ENCODE data around the gene CARD9.

CARD9 gene

DNA sequence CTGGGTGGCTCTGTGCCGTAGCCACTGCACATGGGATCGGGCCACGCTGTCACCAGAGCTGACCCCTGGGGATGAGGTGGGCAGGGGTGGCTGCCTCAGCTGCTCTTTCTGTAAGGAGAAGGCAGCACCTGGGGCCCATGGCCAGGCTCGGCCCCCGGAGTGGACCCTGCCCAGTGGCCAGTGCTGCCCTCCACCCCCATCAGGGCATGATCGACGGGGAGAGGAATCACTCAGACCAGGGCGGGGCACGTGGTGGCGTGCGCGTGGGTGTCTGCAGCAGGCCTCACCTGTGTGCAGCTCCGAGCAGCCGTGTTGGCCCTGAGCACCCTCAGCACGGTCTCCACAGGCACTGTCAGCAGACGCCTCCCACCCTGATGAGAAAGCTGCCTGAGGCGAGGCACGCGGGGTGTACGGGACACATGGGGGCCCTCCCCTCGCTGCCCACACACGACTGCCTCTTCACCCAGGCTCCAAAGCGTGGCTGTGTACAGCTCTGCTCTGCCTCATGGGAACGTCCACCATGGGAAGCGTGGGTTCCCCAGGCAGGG lies 8.6 kb upstream of the CARD9 start:
- H3K36me3 ChIP-seq (ENCODE audit: control insufficient read depth, insufficient read depth, low read length) = peaks cover 46% of the 10 kb centered on the region
- no peak overlapping the region for H3K27ac ChIP-seq (ENCODE audit: insufficient read depth, low read length, poor library complexity, severe bottlenecking)
- no peaks in the 10 kb centered on the region for H3K9me3 ChIP-seq (ENCODE audit: control insufficient read depth, low read length)
- no peak for DNase-seq
- no peaks in the 10 kb centered on the region for H3K27me3 ChIP-seq (replicated peaks; ENCODE audit: control insufficient read depth, insufficient read depth, low read length, poor library complexity, severe bottlenecking)
- peaks cover 10% of the 10 kb centered on the region for H3K4me1 ChIP-seq (ENCODE audit: control insufficient read depth, insufficient read depth, low read length, poor library complexity, severe bottlenecking)
- no peak overlapping the region for H3K4me3 ChIP-seq (ENCODE audit: insufficient read depth, low read depth, low read length, poor library complexity, severe bottlenecking)

DNA sequence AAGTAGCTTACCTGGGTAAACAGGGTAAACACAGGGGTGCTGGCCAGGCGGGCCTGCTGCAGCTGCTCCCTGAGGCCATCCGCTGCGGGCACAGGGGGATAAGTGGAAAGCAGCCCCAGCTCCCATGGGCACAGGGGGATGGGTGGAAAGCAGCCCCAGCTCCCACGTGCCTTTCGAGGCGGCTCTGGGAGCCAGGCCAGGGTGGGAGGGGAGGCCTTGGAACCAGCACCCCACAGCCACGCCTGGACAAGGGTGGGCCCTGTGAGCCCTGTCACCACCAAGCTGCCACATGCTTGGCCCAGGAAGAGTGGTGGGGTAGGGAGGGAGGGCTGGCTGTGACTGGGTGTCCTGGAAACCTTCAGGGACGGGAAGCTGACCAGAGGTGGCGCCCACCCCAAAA lies 7.8 kb upstream of the CARD9 start:
- DNase-seq = no peak
- H3K4me1 ChIP-seq (ENCODE audit: control insufficient read depth, insufficient read depth, low read length, poor library complexity, severe bottlenecking) = peaks cover 10% of the 10 kb centered on the region
- no peaks in the 10 kb centered on the region for H3K27me3 ChIP-seq (replicated peaks; ENCODE audit: control insufficient read depth, insufficient read depth, low read length, poor library complexity, severe bottlenecking)
- H3K9me3 ChIP-seq (ENCODE audit: control insufficient read depth, low read length) = no peaks in the 10 kb centered on the region
- H3K27ac ChIP-seq (ENCODE audit: insufficient read depth, low read length, poor library complexity, severe bottlenecking) = no peak overlapping the region
- no peak overlapping the region for H3K4me3 ChIP-seq (ENCODE audit: insufficient read depth, low read depth, low read length, poor library complexity, severe bottlenecking)
- H3K36me3 ChIP-seq (ENCODE audit: control insufficient read depth, insufficient read depth, low read length) = peaks cover 43% of the 10 kb centered on the region

DNA sequence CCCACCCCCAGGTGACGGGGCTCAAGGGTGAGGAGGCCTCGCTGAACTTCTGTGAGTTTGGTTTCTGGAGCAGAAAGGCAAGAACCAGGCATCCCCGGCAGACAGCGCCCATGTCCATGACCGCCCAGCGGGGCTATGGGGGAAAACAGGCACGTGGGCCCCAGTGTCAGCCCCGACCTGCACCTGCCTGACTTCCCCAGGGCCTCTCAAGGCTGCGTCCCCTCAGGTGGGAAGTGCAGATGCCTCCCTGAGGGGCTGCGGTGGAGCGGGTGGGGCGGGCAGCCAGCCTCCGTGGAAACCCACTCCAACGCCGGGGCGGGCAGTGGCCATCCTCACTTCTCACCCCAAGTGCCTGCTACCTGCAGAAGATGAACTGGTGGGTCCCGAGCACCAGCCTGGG lies 6.9 kb upstream of the CARD9 start:
- DNase-seq = no peak
- Histone ChIP-seq H3K4me1 (ENCODE audit: control insufficient read depth, insufficient read depth, low read length, poor library complexity, severe bottlenecking) (peaks cover 9% of the 10 kb centered on the region), H3K36me3 (ENCODE audit: control insufficient read depth, insufficient read depth, low read length) (peaks cover 43% of the 10 kb centered on the region), H3K9me3 (ENCODE audit: control insufficient read depth, low read length) (no peaks in the 10 kb centered on the region), H3K4me3 (ENCODE audit: insufficient read depth, low read depth, low read length, poor library complexity, severe bottlenecking) (no peak overlapping the region), H3K27ac (ENCODE audit: insufficient read depth, low read length, poor library complexity, severe bottlenecking) (no peak overlapping the region), H3K27me3 (replicated peaks; ENCODE audit: control insufficient read depth, insufficient read depth, low read length, poor library complexity, severe bottlenecking) (no peaks in the 10 kb centered on the region)

DNA sequence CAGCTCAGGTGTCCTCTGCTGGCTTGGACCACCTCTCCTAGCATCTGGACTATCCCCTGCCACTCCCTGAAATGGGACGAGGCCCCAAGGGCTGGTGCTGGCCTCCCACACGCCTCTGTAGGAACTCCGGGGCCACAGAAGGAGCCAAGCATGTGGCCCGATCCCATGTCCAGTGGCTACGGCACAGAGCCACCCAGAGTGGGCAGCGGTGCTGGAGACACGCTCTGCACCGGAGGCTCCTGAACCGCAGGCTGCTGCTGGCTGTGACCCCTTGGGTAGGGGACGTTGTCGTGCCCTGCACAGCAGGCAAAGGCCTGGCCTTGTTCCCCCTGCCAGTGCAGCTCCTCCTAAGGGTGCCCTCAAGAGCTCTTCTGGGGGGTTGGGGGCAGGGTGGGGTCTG lies 6.4 kb upstream of the CARD9 start:
- H3K27me3 ChIP-seq (replicated peaks; ENCODE audit: control insufficient read depth, insufficient read depth, low read length, poor library complexity, severe bottlenecking) = no peaks in the 10 kb centered on the region
- H3K36me3 ChIP-seq (ENCODE audit: control insufficient read depth, insufficient read depth, low read length) = peaks cover 43% of the 10 kb centered on the region
- no peak overlapping the region for H3K4me3 ChIP-seq (ENCODE audit: insufficient read depth, low read depth, low read length, poor library complexity, severe bottlenecking)
- no peak overlapping the region for H3K27ac ChIP-seq (ENCODE audit: insufficient read depth, low read length, poor library complexity, severe bottlenecking)
- no peak for DNase-seq
- H3K9me3 ChIP-seq (ENCODE audit: control insufficient read depth, low read length) = no peaks in the 10 kb centered on the region
- peaks cover 4% of the 10 kb centered on the region for H3K4me1 ChIP-seq (ENCODE audit: control insufficient read depth, insufficient read depth, low read length, poor library complexity, severe bottlenecking)

DNA sequence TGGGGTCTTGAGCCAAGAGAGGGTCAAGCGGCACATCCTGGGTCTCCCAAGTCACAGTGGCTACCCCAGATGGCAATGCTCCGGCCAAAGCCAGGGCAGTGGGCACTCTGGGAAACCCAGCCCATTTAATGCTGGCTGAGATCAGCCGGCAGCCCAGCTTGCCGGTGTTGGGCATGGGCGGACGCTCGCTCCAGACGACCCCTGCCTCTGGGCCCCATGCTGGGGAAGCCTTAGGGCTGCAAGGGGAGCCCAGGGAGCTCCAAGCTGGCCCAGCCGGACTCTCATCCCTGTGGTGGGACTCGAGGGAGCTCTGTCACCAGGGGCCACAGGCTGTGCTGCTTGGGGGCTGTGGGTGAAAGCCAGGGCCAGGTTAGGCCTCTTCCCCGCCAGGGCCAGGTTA lies 5.9 kb upstream of the CARD9 start:
- Histone ChIP-seq H3K36me3 (ENCODE audit: control insufficient read depth, insufficient read depth, low read length) (peaks cover 41% of the 10 kb centered on the region), H3K27me3 (replicated peaks; ENCODE audit: control insufficient read depth, insufficient read depth, low read length, poor library complexity, severe bottlenecking) (no peaks in the 10 kb centered on the region), H3K27ac (ENCODE audit: insufficient read depth, low read length, poor library complexity, severe bottlenecking) (no peak overlapping the region), H3K9me3 (ENCODE audit: control insufficient read depth, low read length) (no peaks in the 10 kb centered on the region), H3K4me1 (ENCODE audit: control insufficient read depth, insufficient read depth, low read length, poor library complexity, severe bottlenecking) (no peaks in the 10 kb centered on the region), H3K4me3 (ENCODE audit: insufficient read depth, low read depth, low read length, poor library complexity, severe bottlenecking) (no peak overlapping the region)
- no peak for DNase-seq

DNA sequence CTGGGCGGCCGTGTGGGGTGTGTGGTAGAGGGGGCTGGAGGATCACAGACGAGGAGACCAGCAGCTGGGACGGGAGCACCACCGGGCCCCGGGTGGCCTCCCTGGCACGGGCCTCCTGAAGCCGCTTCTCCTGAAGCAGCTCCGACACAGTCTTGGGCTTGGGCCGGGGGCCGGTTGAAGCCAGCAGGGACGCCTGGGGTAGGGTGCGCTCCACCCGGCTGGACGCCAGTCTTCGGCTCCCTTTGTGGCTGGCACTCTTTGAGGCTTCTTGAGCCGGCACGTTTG lies 5.5 kb upstream of the CARD9 start:
- no peaks in the 10 kb centered on the region for H3K4me1 ChIP-seq (ENCODE audit: control insufficient read depth, insufficient read depth, low read length, poor library complexity, severe bottlenecking)
- no peaks in the 10 kb centered on the region for H3K27me3 ChIP-seq (replicated peaks; ENCODE audit: control insufficient read depth, insufficient read depth, low read length, poor library complexity, severe bottlenecking)
- H3K9me3 ChIP-seq (ENCODE audit: control insufficient read depth, low read length) = no peaks in the 10 kb centered on the region
- no peak overlapping the region for H3K27ac ChIP-seq (ENCODE audit: insufficient read depth, low read length, poor library complexity, severe bottlenecking)
- no peak overlapping the region for H3K4me3 ChIP-seq (ENCODE audit: insufficient read depth, low read depth, low read length, poor library complexity, severe bottlenecking)
- DNase-seq = no peak
- H3K36me3 ChIP-seq (ENCODE audit: control insufficient read depth, insufficient read depth, low read length) = peaks cover 36% of the 10 kb centered on the region

DNA sequence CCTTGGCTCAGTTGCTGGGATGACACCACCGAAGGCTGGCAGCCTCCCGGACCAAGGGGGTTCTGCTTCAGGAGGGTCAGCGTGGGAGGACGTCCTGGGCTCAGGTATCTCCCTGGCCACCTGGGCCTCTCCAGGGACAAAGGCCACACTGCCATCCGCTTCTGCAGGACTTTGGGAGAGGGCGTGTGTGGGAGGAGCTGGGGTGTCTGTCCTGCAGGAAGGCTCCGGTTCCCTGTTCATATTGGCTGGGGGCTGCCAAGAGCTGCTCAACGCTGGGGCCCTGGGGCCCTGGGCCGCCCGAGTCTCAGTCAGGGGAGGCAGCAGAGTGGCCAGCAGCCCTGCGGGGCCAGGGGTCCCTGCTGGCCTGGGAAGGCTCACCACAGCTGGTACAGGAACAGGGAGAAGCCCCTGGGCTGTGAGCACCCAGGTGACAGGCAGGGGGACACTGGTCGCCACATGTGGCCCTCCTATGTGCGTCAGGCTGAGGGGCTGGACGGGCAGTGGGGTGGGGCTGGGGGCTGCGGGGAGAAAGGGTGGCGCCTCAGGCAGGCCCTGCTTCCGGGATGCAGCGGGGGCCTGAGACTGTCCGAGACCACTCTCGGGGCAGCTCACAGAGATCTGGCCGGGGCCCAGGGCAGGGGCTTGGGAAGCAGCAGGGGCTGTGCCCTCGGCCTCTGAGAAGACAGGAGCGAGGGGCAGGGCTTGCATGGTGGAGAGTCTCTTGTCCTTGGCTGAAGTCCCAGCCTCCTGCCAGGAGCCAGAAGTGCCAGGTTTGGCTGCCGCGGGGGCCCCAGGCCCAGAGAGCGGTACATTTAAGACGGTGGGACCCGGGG lies 4.9 kb upstream of the CARD9 start:
- H3K27me3 ChIP-seq (replicated peaks; ENCODE audit: control insufficient read depth, insufficient read depth, low read length, poor library complexity, severe bottlenecking) = no peaks in the 10 kb centered on the region
- peaks cover 31% of the 10 kb centered on the region for H3K36me3 ChIP-seq (ENCODE audit: control insufficient read depth, insufficient read depth, low read length)
- H3K9me3 ChIP-seq (ENCODE audit: control insufficient read depth, low read length) = no peaks in the 10 kb centered on the region
- no peak overlapping the region for H3K27ac ChIP-seq (ENCODE audit: insufficient read depth, low read length, poor library complexity, severe bottlenecking)
- H3K4me1 ChIP-seq (ENCODE audit: control insufficient read depth, insufficient read depth, low read length, poor library complexity, severe bottlenecking) = no peaks in the 10 kb centered on the region
- H3K4me3 ChIP-seq (ENCODE audit: insufficient read depth, low read depth, low read length, poor library complexity, severe bottlenecking) = no peak overlapping the region
- DNase-seq = no peak

DNA sequence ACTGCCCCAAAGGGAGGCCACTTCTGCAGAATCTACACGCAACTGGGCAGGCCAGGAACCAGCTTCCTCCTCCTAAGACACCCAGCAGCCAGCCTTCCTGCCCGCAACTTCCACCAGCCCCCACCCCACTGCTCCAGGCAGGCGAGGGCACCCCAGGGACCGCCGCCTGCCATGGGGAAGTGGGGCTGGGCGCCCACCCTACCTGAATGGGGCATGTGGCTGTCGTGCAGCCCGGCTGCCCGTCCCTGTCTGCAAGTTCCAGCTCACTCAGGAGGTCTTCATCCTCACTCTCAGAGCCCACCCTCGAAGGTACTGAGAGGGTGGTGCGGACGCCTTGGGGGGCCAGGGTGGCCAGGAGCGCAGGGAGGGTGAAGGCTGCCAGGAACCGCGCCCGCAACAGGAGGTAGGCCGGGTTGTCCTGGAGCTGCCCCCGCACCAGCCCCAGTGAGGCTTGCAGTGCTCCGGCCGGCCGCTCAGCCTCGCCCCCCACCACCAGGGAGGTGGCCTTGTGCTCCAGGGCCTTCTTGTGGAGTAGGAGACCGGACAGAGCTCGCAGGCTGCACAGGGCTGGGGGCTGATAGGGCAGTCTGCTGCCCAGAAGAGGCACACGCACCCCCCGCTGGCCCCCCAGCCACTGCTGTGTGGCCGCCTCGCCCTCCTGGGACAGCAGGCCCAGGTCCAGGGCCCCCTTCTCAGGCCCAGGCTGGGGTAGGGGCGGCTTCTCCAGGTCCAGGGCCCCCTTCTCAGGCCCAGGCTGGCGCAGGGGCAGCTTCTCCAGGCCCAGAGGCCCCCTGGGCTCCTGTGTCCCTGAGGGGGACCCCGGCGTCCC lies 4.1 kb upstream of the CARD9 start:
- Histone ChIP-seq H3K4me1 (ENCODE audit: control insufficient read depth, insufficient read depth, low read length, poor library complexity, severe bottlenecking) (no peaks in the 10 kb centered on the region), H3K4me3 (ENCODE audit: insufficient read depth, low read depth, low read length, poor library complexity, severe bottlenecking) (no peak overlapping the region), H3K36me3 (ENCODE audit: control insufficient read depth, insufficient read depth, low read length) (peaks cover 29% of the 10 kb centered on the region), H3K27me3 (replicated peaks; ENCODE audit: control insufficient read depth, insufficient read depth, low read length, poor library complexity, severe bottlenecking) (no peaks in the 10 kb centered on the region), H3K27ac (ENCODE audit: insufficient read depth, low read length, poor library complexity, severe bottlenecking) (no peak overlapping the region), H3K9me3 (ENCODE audit: control insufficient read depth, low read length) (no peaks in the 10 kb centered on the region)
- DNase-seq = no peak

DNA sequence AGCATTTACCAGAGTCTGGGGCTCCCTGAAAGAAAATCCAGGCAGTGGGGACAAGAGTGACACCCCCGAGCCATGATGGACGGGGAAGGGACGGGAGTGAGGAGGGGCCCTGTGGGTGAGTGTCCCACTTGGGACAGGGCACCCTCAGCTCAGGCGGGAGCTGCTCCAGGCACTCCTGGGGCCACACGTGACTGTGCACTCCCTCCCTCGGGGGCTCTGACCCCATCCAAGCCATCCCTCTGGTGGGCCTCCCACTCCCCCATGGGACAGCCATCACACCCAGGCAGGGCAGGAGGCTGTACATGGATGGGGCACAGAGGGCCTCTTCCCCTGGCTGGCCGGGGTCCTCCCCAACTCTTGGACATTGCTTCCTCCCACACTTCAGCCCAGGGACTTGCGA lies 3.0 kb upstream of the CARD9 start:
- no peaks in the 10 kb centered on the region for H3K27me3 ChIP-seq (replicated peaks; ENCODE audit: control insufficient read depth, insufficient read depth, low read length, poor library complexity, severe bottlenecking)
- H3K9me3 ChIP-seq (ENCODE audit: control insufficient read depth, low read length) = no peaks in the 10 kb centered on the region
- no peak overlapping the region for H3K27ac ChIP-seq (ENCODE audit: insufficient read depth, low read length, poor library complexity, severe bottlenecking)
- H3K4me1 ChIP-seq (ENCODE audit: control insufficient read depth, insufficient read depth, low read length, poor library complexity, severe bottlenecking) = no peaks in the 10 kb centered on the region
- no peak overlapping the region for H3K4me3 ChIP-seq (ENCODE audit: insufficient read depth, low read depth, low read length, poor library complexity, severe bottlenecking)
- peaks cover 20% of the 10 kb centered on the region for H3K36me3 ChIP-seq (ENCODE audit: control insufficient read depth, insufficient read depth, low read length)
- DNase-seq = no peak

DNA sequence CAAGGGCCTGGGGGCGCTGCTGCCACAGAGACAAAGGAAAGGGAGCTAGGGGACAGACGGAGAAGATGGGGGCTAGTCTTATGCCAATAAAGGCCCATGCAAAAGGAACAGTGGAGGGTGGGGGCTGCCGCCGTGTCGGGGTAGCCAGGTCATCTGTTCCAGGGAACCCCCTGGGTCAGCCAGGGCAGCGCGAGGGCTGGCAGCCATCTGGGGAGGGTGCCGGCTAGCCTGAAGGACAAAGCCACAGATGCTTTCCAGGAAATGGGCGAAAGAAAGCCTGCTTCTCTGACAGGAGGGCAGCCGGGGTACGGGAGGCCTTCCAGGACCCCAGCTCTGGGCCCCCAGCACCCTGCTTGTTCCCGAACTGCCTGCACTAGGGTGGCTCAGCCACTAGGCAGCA lies 1.6 kb upstream of the CARD9 start:
- Histone ChIP-seq H3K27ac (ENCODE audit: insufficient read depth, low read length, poor library complexity, severe bottlenecking) (no peak overlapping the region), H3K9me3 (ENCODE audit: control insufficient read depth, low read length) (no peaks in the 10 kb centered on the region), H3K4me1 (ENCODE audit: control insufficient read depth, insufficient read depth, low read length, poor library complexity, severe bottlenecking) (no peaks in the 10 kb centered on the region), H3K4me3 (ENCODE audit: insufficient read depth, low read depth, low read length, poor library complexity, severe bottlenecking) (no peak overlapping the region), H3K36me3 (ENCODE audit: control insufficient read depth, insufficient read depth, low read length) (peaks cover 8% of the 10 kb centered on the region), H3K27me3 (replicated peaks; ENCODE audit: control insufficient read depth, insufficient read depth, low read length, poor library complexity, severe bottlenecking) (no peaks in the 10 kb centered on the region)
- DNase-seq = no peak
